HCT116 (cell line): ENCODE results near the gene WDR64. TPM values are rescaled to one million over a fixed set of nuclear protein-coding genes. Genes with fewer than 3 reads are reported as not detected.
A peak's percentile ranks its signal among the peaks of the same experiment; 100 is the strongest.

Experiments
- ATAC-seq: fragments of 200-7000 bp; cut with Tn5 transposase; 2 replicates; pipeline ENCODE4 v1.9.1; 2020; ENCODE audit warnings: mild to moderate bottlenecking, moderate library complexity
- BruUV-seq: library from RNA; stranded (reverse); fragments of 400-500 nt; replicated peaks from 2 replicates; lab custom pipeline; 2021; lab: Mats Ljungman, UMichigan
- CTCF ChIA-PET: fragments of 300-600 bp; sonication (Branson Sonifier 250); formaldehyde crosslinking; loops from one replicate; lab custom pipeline; 2021; ENCODE audit warnings: antibody characterized with exemption; lab: Charles Lee
- POLR2A ChIA-PET: fragments of 300-600, 350-600 bp; sonication (Branson Sonifier 250); formaldehyde crosslinking; loops from one replicate; lab custom pipeline; 2021; ENCODE audit warnings: antibody characterized with exemption; lab: Charles Lee
- RAD21 ChIA-PET, 2 experiments: fragments of 300-600 bp; sonication (Branson Sonifier 250); formaldehyde crosslinking; loops; one replicate each; lab custom pipeline; 2023; ENCODE audit warnings: low total read pairs in 2 of 2; ENCODE audit not compliant: uncharacterized antibody in 2 of 2, unreplicated experiment in 2 of 2, low non-redundant PET in 1 of 2; lab: Charles Lee
- DNase-seq: peaks from one replicate; pipeline ENCODE4 v3.0.0-alpha.2; 2010; ENCODE audit warnings: low read depth, low spot score
- H2AFZ ChIP-seq: fragments of 200-600 bp; shearing (Covaris generic), sonication (generic); 2 replicates; pipeline ENCODE4 v1.6.1; 2017; ENCODE audit warnings: low read depth, mixed run types, mixed read lengths, antibody characterized with exemption, low read length; ENCODE audit not compliant: poor library complexity, severe bottlenecking
- H3K27ac ChIP-seq: 2 replicates; pipeline ENCODE4 v1.5.1; 2012; ENCODE audit warnings: low read depth, low read length
- H3K27me3 ChIP-seq: fragments of 200-600 bp; sonication (generic); 2 replicates; pipeline ENCODE4 v1.6.1; 2016; ENCODE audit warnings: mixed run types, low read length, mixed read lengths; ENCODE audit not compliant: insufficient read depth
- H3K36me3 ChIP-seq, 2 experiments: fragments of 200-500 bp in 1 of 2; fragments of 200-600 bp in 1 of 2; sonication (Bioruptor generic) in 1 of 2; sonication (generic) in 1 of 2; 2 replicates each; pipeline versions ENCODE4 v1.5.1 to v1.6.1; 2014 to 2016; ENCODE audit warnings: low read length in 2 of 2, inconsistent platforms in 1 of 2, mixed read lengths in 1 of 2, mixed run types in 1 of 2; ENCODE audit not compliant: insufficient read depth in 2 of 2, control insufficient read depth in 1 of 2
- H3K4me1 ChIP-seq, 2 experiments: fragments of 200-600 bp in 1 of 2; sonication (generic) in 1 of 2; 2 replicates each; pipeline versions ENCODE4 v1.5.1 to v1.6.1; 2012 to 2017; ENCODE audit warnings: low read length in 2 of 2, inconsistent platforms in 1 of 2, mild to moderate bottlenecking in 1 of 2, mixed read lengths in 1 of 2, mixed run types in 1 of 2, moderate library complexity in 1 of 2; ENCODE audit not compliant: insufficient read depth in 2 of 2, control insufficient read depth in 1 of 2
- H3K4me2 ChIP-seq: fragments of 200-600 bp; sonication (generic); 2 replicates; pipeline ENCODE4 v1.6.1; 2017; ENCODE audit warnings: mixed run types, low read length, mixed read lengths
- H3K4me3 ChIP-seq, 2 experiments: fragments of 200-600 bp in 1 of 2; sonication (generic) in 1 of 2; replicated peaks in 1 of 2; 2 replicates each; pipeline ENCODE4 v1.5.1; 2011 to 2016; ENCODE audit warnings: low read length in 2 of 2, control low read depth in 1 of 2, low read depth in 1 of 2, mild to moderate bottlenecking in 1 of 2, mixed read lengths in 1 of 2, mixed run types in 1 of 2
- H3K79me2 ChIP-seq: fragments of 200-600 bp; sonication (generic); 2 replicates; pipeline ENCODE4 v1.6.1; 2017; ENCODE audit warnings: mild to moderate bottlenecking, mixed run types, low read length, moderate library complexity, mixed read lengths; ENCODE audit not compliant: insufficient read depth
- H3K9ac ChIP-seq: fragments of 200-600 bp; sonication (generic); 2 replicates; pipeline ENCODE4 v1.6.1; 2016; ENCODE audit warnings: low read length, mixed read lengths
- H3K9me2 ChIP-seq: fragments of 200-600 bp; sonication (generic), shearing (Covaris generic); 2 replicates; pipeline ENCODE4 v1.6.1; 2017; ENCODE audit warnings: mixed run types, mild to moderate bottlenecking, moderate library complexity; ENCODE audit not compliant: insufficient read depth
- H3K9me3 ChIP-seq, 2 experiments: fragments of 200-500 bp in 1 of 2; fragments of 200-600 bp in 1 of 2; sonication (Bioruptor generic) in 1 of 2; sonication (generic) in 1 of 2; 2 replicates each; pipeline ENCODE4 v1.6.1; 2014 to 2017; ENCODE audit warnings: low read length in 2 of 2, mixed read lengths in 2 of 2, inconsistent platforms in 1 of 2, low read depth in 1 of 2, mild to moderate bottlenecking in 1 of 2, mixed run types in 1 of 2, moderate library complexity in 1 of 2; ENCODE audit not compliant: control insufficient read depth in 1 of 2, insufficient read depth in 1 of 2
- H4K20me1 ChIP-seq: fragments of 200-600 bp; sonication (generic), shearing (Covaris generic); 2 replicates; pipeline ENCODE4 v1.6.1; 2017; ENCODE audit warnings: mixed run types, mild to moderate bottlenecking, moderate library complexity; ENCODE audit not compliant: insufficient read depth
- CBX3 ChIP-seq: IDR thresholded peaks from 2 replicates; pipeline ENCODE4 v1.6.1; 2012; ENCODE audit warnings: low read depth
- CEBPB ChIP-seq: IDR thresholded peaks from 2 replicates; pipeline ENCODE4 v1.6.1; 2012; ENCODE audit warnings: low read depth
- EGR1 ChIP-seq: IDR thresholded peaks from 2 replicates; pipeline ENCODE4 v1.6.1; 2012; ENCODE audit warnings: low read depth
- FOSL1 ChIP-seq: IDR thresholded peaks from 2 replicates; pipeline ENCODE4 v1.6.1; 2012; ENCODE audit warnings: low read depth
- JUND ChIP-seq: IDR thresholded peaks from 2 replicates; pipeline ENCODE4 v1.6.1; 2012
- POLR2A ChIP-seq: IDR thresholded peaks from 2 replicates; pipeline ENCODE4 v1.7.0; 2011; ENCODE audit warnings: borderline replicate concordance; ENCODE audit not compliant: insufficient read depth, insufficient read length; ENCODE audit errors: extremely low read depth
- POLR2AphosphoS5 ChIP-seq: IDR thresholded peaks from 2 replicates; pipeline ENCODE4 v1.6.1; 2011; ENCODE audit warnings: mild to moderate bottlenecking, low read depth, low read length, moderate library complexity
- RAD21 ChIP-seq: IDR thresholded peaks from 2 replicates; pipeline ENCODE4 v1.6.1; 2012; ENCODE audit warnings: low read depth, mild to moderate bottlenecking
- SIN3A ChIP-seq: IDR thresholded peaks from 2 replicates; pipeline ENCODE4 v1.6.1; 2012; ENCODE audit warnings: low read depth
- SP1 ChIP-seq: IDR thresholded peaks from 2 replicates; pipeline ENCODE4 v1.6.1; 2012; ENCODE audit warnings: low read depth
- SRF ChIP-seq: IDR thresholded peaks from 2 replicates; pipeline ENCODE4 v1.6.1; 2012; ENCODE audit warnings: low read depth
- TCF7L2 ChIP-seq: IDR thresholded peaks from 2 replicates; pipeline ENCODE4 v1.7.0; 2011; ENCODE audit warnings: borderline replicate concordance, inconsistent platforms; ENCODE audit not compliant: insufficient read depth, insufficient read length; ENCODE audit errors: extremely low read depth
- YY1 ChIP-seq: IDR thresholded peaks from 2 replicates; pipeline ENCODE4 v1.6.1; 2011; ENCODE audit warnings: low read length, low read depth, moderate library complexity, mild to moderate bottlenecking; ENCODE audit not compliant: insufficient replicate concordance; ENCODE audit errors: extremely low read depth
- intact Hi-C: fragments of 100-400 bp; cut with micrococcal nuclease; formaldehyde crosslinking; loops from 2 replicates; pipeline ENCODE4 v1.10.0; 2022
- total RNA-seq: library from RNA; stranded (reverse); gene quantifications from one replicate; pipeline ENCODE4 v1.2.1, GENCODE V29; 2021; ENCODE audit not compliant: unreplicated experiment
- TF ChIP-seq, protein P1 (sequence below): IDR thresholded peaks from 2 replicates; pipeline ENCODE4 v1.6.1; 2012
- TF ChIP-seq, protein P2 (sequence below), 3 experiments: fragments of 200-600 bp in 1 of 3; sonication (generic) in 1 of 3; IDR thresholded peaks in 2 of 3; conservative IDR thresholded peaks in 1 of 3; 2 replicates each; pipeline ENCODE4 v1.5.1; 2012 to 2017; ENCODE audit warnings: low read depth in 2 of 3, low read length in 2 of 3, antibody characterized with exemption in 1 of 3, borderline replicate concordance in 1 of 3, control low read depth in 1 of 3, mild to moderate bottlenecking in 1 of 3, mixed read lengths in 1 of 3, mixed run types in 1 of 3, moderate library complexity in 1 of 3; ENCODE audit not compliant: insufficient read depth in 1 of 3
- TF ChIP-seq, protein P3 (sequence below): IDR thresholded peaks from 2 replicates; pipeline ENCODE4 v1.6.1; 2012; ENCODE audit warnings: low read depth
- TF ChIP-seq, protein P4 (sequence below): IDR thresholded peaks from 2 replicates; pipeline ENCODE4 v1.6.1; 2012
- TF ChIP-seq, protein P5 (sequence below): IDR thresholded peaks from 2 replicates; pipeline ENCODE4 v1.6.1; 2011; ENCODE audit warnings: mild to moderate bottlenecking, low read length, moderate library complexity; ENCODE audit not compliant: insufficient replicate concordance; ENCODE audit errors: extremely low read depth

Gene WDR64
- total RNA-seq, 1 experiment from 2014 or later = not detected

DNA sequence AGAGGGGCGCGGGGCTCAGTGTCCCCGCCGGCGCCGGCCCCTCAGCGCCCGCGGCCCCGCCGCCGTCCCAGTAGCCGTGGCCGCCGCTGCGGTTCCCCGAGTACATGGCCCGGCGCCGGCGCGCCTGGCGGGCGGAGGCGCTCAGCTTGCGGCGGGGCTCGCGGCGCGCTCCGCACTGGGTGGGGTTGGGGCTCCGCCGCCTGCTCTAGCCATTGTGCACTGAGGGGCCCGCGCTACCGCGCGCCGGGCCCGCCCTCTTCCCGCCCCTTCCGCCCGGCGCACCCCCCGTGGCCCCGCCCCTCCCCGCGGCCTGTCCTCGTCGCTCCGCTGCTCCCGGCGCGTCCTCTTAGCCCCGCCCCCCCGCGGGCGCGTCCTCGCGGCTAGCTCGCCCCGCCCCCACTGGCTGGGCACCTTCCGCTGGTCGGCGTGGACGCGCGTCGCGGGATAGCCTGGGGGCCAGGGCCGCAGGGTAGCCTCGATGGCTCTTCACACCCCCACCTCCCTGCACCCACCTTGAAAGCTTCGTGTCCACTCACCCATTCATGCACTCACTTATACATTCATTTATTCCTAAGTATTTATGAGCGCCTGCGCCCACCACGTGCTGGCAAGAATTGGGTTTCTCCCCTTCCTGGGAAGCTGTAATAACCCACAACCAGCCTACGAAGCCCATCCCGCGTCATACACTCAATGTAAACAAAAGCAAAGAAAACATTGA lies 11.8 kb upstream of the WDR64 start, which contains the start of the genes CHML and OPN3:
Gene CHML (minus strand): TSS at position 221 of the 718 bp plus-strand sequence. CDS start 4,603 bp downstream, outside the sequence.
Gene OPN3 (minus strand): TSS at position 221 of the 718 bp plus-strand sequence. CDS start 115 bp downstream, at position 106.
- no peaks in the 10 kb centered on the region for H3K9me3 ChIP-seq
- CTCF ChIA-PET = interaction anchor here (0.7 to 1.5 kb wide), 2 partner anchors 11 to 30 kb away, joined by 5 read pairs; no protein-coding TSS in a partner anchor
- peaks cover 5 to 29% of the 10 kb centered on the region in 2 experiments; a peak in 3 of 4 replicates for H3K4me1 ChIP-seq
- RAD21 ChIA-PET = interaction anchor here in 1 of 2 experiments (0.6 kb wide), 1 partner anchor 173 kb away, joined by 4 read pairs; no protein-coding TSS in a partner anchor
- H3K4me2 ChIP-seq = peak within 1 kb of the TSS; percentile 81
- POLR2A ChIA-PET = interaction anchor here (0.6 to 1.2 kb wide), 7 partner anchors 11 to 882 kb away, joined by 4 to 6 read pairs (median 4); partner anchors contain the start of gene FH
- H3K9me2 ChIP-seq = no peaks in the 10 kb centered on the region
- BruUV-seq = no TSS peak
- peaks cover 4 to 7% of the 10 kb centered on the region in 2 experiments; a peak in 3 of 4 replicates for H3K36me3 ChIP-seq
- ATAC-seq = peak; percentile 96
- peak; percentile 65 for DNase-seq
- H3K27me3 ChIP-seq = no peaks in the 10 kb centered on the region
- H3K9ac ChIP-seq = peak within 1 kb of the TSS; percentile 74
- intact Hi-C loops = no loop called here
- H3K4me3 ChIP-seq = peak within 1 kb of the TSS; percentile 75 to 88
- H3K27ac ChIP-seq = peak within 1 kb of the TSS; percentile 57
- H2AFZ ChIP-seq = peak within 1 kb of the TSS; percentile 89
- no peaks in the 10 kb centered on the region for H4K20me1 ChIP-seq
- H3K79me2 ChIP-seq = peaks cover 21% of the 10 kb centered on the region; the same call in 1 of the 2 replicates
- TF ChIP-seq POLR2A (peak; percentile 65), CBX3 (peak; percentile 44; the same call in 1 of the 2 replicates), SIN3A (no peak), RAD21 (no peak), EGR1 (no peak), POLR2AphosphoS5 (peak; percentile 95), FOSL1 (no peak), SP1 (peak; percentile 37; the same call in 1 of the 2 replicates), SRF (no peak), CEBPB (no peak), JUND (no peak), YY1 (peak; percentile 34), TCF7L2 (no peak)
- TF ChIP-seq, protein P1, sequence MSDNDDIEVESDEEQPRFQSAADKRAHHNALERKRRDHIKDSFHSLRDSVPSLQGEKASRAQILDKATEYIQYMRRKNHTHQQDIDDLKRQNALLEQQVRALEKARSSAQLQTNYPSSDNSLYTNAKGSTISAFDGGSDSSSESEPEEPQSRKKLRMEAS = peak; percentile 50
- TF ChIP-seq, protein P2, sequence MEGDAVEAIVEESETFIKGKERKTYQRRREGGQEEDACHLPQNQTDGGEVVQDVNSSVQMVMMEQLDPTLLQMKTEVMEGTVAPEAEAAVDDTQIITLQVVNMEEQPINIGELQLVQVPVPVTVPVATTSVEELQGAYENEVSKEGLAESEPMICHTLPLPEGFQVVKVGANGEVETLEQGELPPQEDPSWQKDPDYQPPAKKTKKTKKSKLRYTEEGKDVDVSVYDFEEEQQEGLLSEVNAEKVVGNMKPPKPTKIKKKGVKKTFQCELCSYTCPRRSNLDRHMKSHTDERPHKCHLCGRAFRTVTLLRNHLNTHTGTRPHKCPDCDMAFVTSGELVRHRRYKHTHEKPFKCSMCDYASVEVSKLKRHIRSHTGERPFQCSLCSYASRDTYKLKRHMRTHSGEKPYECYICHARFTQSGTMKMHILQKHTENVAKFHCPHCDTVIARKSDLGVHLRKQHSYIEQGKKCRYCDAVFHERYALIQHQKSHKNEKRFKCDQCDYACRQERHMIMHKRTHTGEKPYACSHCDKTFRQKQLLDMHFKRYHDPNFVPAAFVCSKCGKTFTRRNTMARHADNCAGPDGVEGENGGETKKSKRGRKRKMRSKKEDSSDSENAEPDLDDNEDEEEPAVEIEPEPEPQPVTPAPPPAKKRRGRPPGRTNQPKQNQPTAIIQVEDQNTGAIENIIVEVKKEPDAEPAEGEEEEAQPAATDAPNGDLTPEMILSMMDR (IDR thresholded peaks at IDR 0.05 in 2 of 3, conservative IDR thresholded peaks at IDR 0.05 in 1 of 3; ENCODE audit: borderline replicate concordance in 1 of 3, insufficient read depth in 1 of 3, low read depth in 2 of 3, low read length in 2 of 3) = no peak
- TF ChIP-seq, protein P3, sequence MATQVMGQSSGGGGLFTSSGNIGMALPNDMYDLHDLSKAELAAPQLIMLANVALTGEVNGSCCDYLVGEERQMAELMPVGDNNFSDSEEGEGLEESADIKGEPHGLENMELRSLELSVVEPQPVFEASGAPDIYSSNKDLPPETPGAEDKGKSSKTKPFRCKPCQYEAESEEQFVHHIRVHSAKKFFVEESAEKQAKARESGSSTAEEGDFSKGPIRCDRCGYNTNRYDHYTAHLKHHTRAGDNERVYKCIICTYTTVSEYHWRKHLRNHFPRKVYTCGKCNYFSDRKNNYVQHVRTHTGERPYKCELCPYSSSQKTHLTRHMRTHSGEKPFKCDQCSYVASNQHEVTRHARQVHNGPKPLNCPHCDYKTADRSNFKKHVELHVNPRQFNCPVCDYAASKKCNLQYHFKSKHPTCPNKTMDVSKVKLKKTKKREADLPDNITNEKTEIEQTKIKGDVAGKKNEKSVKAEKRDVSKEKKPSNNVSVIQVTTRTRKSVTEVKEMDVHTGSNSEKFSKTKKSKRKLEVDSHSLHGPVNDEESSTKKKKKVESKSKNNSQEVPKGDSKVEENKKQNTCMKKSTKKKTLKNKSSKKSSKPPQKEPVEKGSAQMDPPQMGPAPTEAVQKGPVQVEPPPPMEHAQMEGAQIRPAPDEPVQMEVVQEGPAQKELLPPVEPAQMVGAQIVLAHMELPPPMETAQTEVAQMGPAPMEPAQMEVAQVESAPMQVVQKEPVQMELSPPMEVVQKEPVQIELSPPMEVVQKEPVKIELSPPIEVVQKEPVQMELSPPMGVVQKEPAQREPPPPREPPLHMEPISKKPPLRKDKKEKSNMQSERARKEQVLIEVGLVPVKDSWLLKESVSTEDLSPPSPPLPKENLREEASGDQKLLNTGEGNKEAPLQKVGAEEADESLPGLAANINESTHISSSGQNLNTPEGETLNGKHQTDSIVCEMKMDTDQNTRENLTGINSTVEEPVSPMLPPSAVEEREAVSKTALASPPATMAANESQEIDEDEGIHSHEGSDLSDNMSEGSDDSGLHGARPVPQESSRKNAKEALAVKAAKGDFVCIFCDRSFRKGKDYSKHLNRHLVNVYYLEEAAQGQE = no peak
- TF ChIP-seq, protein P4, sequence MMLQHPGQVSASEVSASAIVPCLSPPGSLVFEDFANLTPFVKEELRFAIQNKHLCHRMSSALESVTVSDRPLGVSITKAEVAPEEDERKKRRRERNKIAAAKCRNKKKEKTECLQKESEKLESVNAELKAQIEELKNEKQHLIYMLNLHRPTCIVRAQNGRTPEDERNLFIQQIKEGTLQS = no peak
- TF ChIP-seq, protein P5, sequence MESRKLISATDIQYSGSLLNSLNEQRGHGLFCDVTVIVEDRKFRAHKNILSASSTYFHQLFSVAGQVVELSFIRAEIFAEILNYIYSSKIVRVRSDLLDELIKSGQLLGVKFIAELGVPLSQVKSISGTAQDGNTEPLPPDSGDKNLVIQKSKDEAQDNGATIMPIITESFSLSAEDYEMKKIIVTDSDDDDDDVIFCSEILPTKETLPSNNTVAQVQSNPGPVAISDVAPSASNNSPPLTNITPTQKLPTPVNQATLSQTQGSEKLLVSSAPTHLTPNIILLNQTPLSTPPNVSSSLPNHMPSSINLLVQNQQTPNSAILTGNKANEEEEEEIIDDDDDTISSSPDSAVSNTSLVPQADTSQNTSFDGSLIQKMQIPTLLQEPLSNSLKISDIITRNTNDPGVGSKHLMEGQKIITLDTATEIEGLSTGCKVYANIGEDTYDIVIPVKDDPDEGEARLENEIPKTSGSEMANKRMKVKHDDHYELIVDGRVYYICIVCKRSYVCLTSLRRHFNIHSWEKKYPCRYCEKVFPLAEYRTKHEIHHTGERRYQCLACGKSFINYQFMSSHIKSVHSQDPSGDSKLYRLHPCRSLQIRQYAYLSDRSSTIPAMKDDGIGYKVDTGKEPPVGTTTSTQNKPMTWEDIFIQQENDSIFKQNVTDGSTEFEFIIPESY = peak; percentile 22
